IMR-90 (cell line): Measurements from ENCODE around the gene ARMCX4. TPM values are rescaled to one million over a fixed set of nuclear protein-coding genes. Genes with fewer than 3 reads are reported as not detected.

ENCODE experiments used
- ATAC-seq: fragments of 200-7000 bp; cut with Tn5 transposase; 2 replicates; pipeline ENCODE4 v1.9.1; 2020; ENCODE audit warnings: low read depth, mild to moderate bottlenecking, moderate library complexity
- BruUV-seq: library from RNA; stranded (reverse); fragments of 400-500 nt; replicated peaks from 2 replicates; lab custom pipeline; 2021; lab: Mats Ljungman, UMichigan
- CTCF ChIA-PET: fragments of 300-600 bp; formaldehyde crosslinking; extraction: SDS; loops from one replicate; lab custom pipeline; 2021; ENCODE audit warnings: antibody characterized with exemption; lab: Yijun Ruan, JAX
- POLR2A ChIA-PET: fragments of 300-600 bp; sonication (Branson Sonifier 250); formaldehyde crosslinking; loops from one replicate; lab custom pipeline; 2022; ENCODE audit warnings: antibody characterized with exemption; ENCODE audit not compliant: unreplicated experiment; lab: Charles Lee
- DNase-seq: peaks from one replicate; pipeline ENCODE4 v3.0.0; 2013
- H2AFZ ChIP-seq: replicated peaks from 2 replicates; pipeline ENCODE3; 2013; ENCODE audit warnings: low read length, mild to moderate bottlenecking; ENCODE audit not compliant: poor library complexity
- H2AK5ac ChIP-seq: 2 replicates; pipeline ENCODE4 v1.6.1; 2013; ENCODE audit warnings: low read depth, low read length, inconsistent platforms
- H2AK9ac ChIP-seq: replicated peaks from 2 replicates; pipeline ENCODE3; 2013; ENCODE audit warnings: mild to moderate bottlenecking, low read depth, low read length, moderate library complexity; ENCODE audit not compliant: poor library complexity
- H2BK120ac ChIP-seq: 2 replicates; pipeline ENCODE4 v1.6.1; 2013; ENCODE audit warnings: low read depth, low read length, inconsistent platforms
- H2BK15ac ChIP-seq: 3 replicates; pipeline ENCODE4 v1.6.1; 2013; ENCODE audit warnings: low read depth, low read length, inconsistent platforms
- H2BK20ac ChIP-seq: 2 replicates; pipeline ENCODE4 v1.6.1; 2013; ENCODE audit warnings: low read depth, mild to moderate bottlenecking, inconsistent platforms, low read length, moderate library complexity
- H2BK5ac ChIP-seq: 2 replicates; pipeline ENCODE4 v1.6.1; 2013; ENCODE audit warnings: mild to moderate bottlenecking, low read depth, low read length, inconsistent platforms; ENCODE audit not compliant: poor library complexity, severe bottlenecking
- H3K14ac ChIP-seq: replicated peaks from 2 replicates; pipeline ENCODE4 v1.6.1; 2013; ENCODE audit warnings: low read depth, low read length, inconsistent platforms
- H3K18ac ChIP-seq: 2 replicates; pipeline ENCODE4 v1.6.1; 2013; ENCODE audit warnings: low read depth, low read length, control low read depth
- H3K23ac ChIP-seq: 2 replicates; pipeline ENCODE4 v1.6.1; 2013; ENCODE audit warnings: low read depth, low read length, inconsistent platforms
- H3K27ac ChIP-seq: 2 replicates; pipeline ENCODE4 v1.5.1; 2013; ENCODE audit warnings: mild to moderate bottlenecking, control low read depth, low read length; ENCODE audit not compliant: insufficient read depth
- H3K27me3 ChIP-seq: 2 replicates; pipeline ENCODE4 v1.6.1; 2013; ENCODE audit warnings: low read length; ENCODE audit not compliant: control insufficient read depth, insufficient read depth
- H3K36me3 ChIP-seq: 2 replicates; pipeline ENCODE4 v1.6.1; 2013; ENCODE audit warnings: low read length, mixed read lengths; ENCODE audit not compliant: control insufficient read depth, insufficient read depth
- H3K4ac ChIP-seq: 2 replicates; pipeline ENCODE4 v1.6.1; 2013; ENCODE audit warnings: low read depth, low read length, inconsistent platforms
- H3K4me1 ChIP-seq: 2 replicates; pipeline ENCODE4 v1.6.1; 2013; ENCODE audit warnings: low read length, mixed read lengths; ENCODE audit not compliant: control insufficient read depth, insufficient read depth
- H3K4me2 ChIP-seq: 2 replicates; pipeline ENCODE4 v1.6.1; 2013; ENCODE audit warnings: low read depth, mild to moderate bottlenecking, control low read depth, low read length, moderate library complexity
- H3K4me3 ChIP-seq: 2 replicates; pipeline ENCODE4 v1.5.1; 2013; ENCODE audit warnings: low read depth, mild to moderate bottlenecking, control low read depth, low read length, moderate library complexity; ENCODE audit not compliant: insufficient read depth
- H3K56ac ChIP-seq: 2 replicates; pipeline ENCODE4 v1.6.1; 2013; ENCODE audit warnings: low read length, inconsistent platforms; ENCODE audit not compliant: insufficient read depth; ENCODE audit errors: extremely low read depth
- H3K79me1 ChIP-seq, 2 experiments: 2 replicates each; pipeline ENCODE4 v1.6.1; 2013; ENCODE audit warnings: low read length in 2 of 2, inconsistent platforms in 1 of 2, low read depth in 1 of 2
- H3K9ac ChIP-seq: 2 replicates; pipeline ENCODE4 v1.6.1; 2013; ENCODE audit warnings: low read depth, low read length, control low read depth
- H3K9me1 ChIP-seq: 2 replicates; pipeline ENCODE4 v1.6.1; 2013; ENCODE audit warnings: low read length, inconsistent platforms; ENCODE audit not compliant: insufficient read depth
- H3K9me3 ChIP-seq: 2 replicates; pipeline ENCODE4 v1.6.1; 2013; ENCODE audit warnings: low read length; ENCODE audit not compliant: control insufficient read depth, insufficient read depth
- H4K20me1 ChIP-seq: 2 replicates; pipeline ENCODE4 v1.6.1; 2013; ENCODE audit warnings: low read length, inconsistent platforms; ENCODE audit not compliant: insufficient read depth
- H4K5ac ChIP-seq: 2 replicates; pipeline ENCODE4 v1.6.1; 2013; ENCODE audit warnings: mild to moderate bottlenecking, low read depth, low read length, control low read depth
- H4K8ac ChIP-seq, 2 experiments: 2 replicates each; pipeline ENCODE4 v1.6.1; 2013; ENCODE audit warnings: low read depth in 2 of 2, low read length in 2 of 2, control low read depth in 1 of 2, inconsistent platforms in 1 of 2
- H4K91ac ChIP-seq: 2 replicates; pipeline ENCODE4 v1.6.1; 2013; ENCODE audit warnings: low read depth, low read length, inconsistent platforms; ENCODE audit not compliant: insufficient read depth
- BHLHE40 ChIP-seq: fragments of 150-350 bp; IDR thresholded peaks from 2 replicates; pipeline ENCODE4 v1.6.1; 2016; ENCODE audit warnings: mild to moderate bottlenecking, low read depth, low read length
- CEBPB ChIP-seq: IDR thresholded peaks from 2 replicates; pipeline ENCODE4 v1.6.1; 2012; ENCODE audit warnings: low read depth, low read length, improper control_type of control experiment
- CHD1 ChIP-seq: IDR thresholded peaks from 2 replicates; pipeline ENCODE4 v1.6.1; 2012; ENCODE audit warnings: low read depth, low read length, improper control_type of control experiment
- CTCF ChIP-seq: conservative IDR thresholded peaks from 2 replicates; pipeline ENCODE4 v1.5.1; 2012; ENCODE audit warnings: mild to moderate bottlenecking, low read depth, low read length, improper control_type of control experiment
- ELK1 ChIP-seq: fragments of 150-350 bp; IDR thresholded peaks from 2 replicates; pipeline ENCODE4 v1.6.1; 2016; ENCODE audit warnings: low read depth, mild to moderate bottlenecking, low read length, moderate library complexity, borderline replicate concordance
- FOS ChIP-seq: fragments of 150-350 bp; IDR thresholded peaks from 2 replicates; pipeline ENCODE4 v1.6.1; 2016; ENCODE audit warnings: low read depth, low read length
- MAFK ChIP-seq: IDR thresholded peaks from 2 replicates; pipeline ENCODE4 v1.6.1; 2012; ENCODE audit warnings: low read depth, low read length, improper control_type of control experiment
- MAZ ChIP-seq: IDR thresholded peaks from 2 replicates; pipeline ENCODE4 v1.6.1; 2012; ENCODE audit warnings: low read depth, mild to moderate bottlenecking, low read length, improper control_type of control experiment, moderate library complexity, borderline replicate concordance
- MXI1 ChIP-seq: IDR thresholded peaks from 2 replicates; pipeline ENCODE4 v1.6.1; 2012; ENCODE audit warnings: low read depth, mild to moderate bottlenecking, low read length, moderate library complexity, borderline replicate concordance
- NFE2L2 ChIP-seq: fragments of 150-350 bp; IDR thresholded peaks from 2 replicates; pipeline ENCODE4 v1.6.1; 2016; ENCODE audit warnings: low read depth, mild to moderate bottlenecking, low read length
- POLR2A ChIP-seq: IDR thresholded peaks from 2 replicates; pipeline ENCODE4 v1.6.1; 2012; ENCODE audit warnings: mild to moderate bottlenecking, low read depth, low read length
- RAD21 ChIP-seq: IDR thresholded peaks from 2 replicates; pipeline ENCODE4 v1.6.1; 2012; ENCODE audit warnings: low read length, improper control_type of control experiment
- RCOR1 ChIP-seq: IDR thresholded peaks from 2 replicates; pipeline ENCODE4 v1.6.1; 2012; ENCODE audit warnings: mild to moderate bottlenecking, low read length, improper control_type of control experiment; ENCODE audit not compliant: insufficient replicate concordance
- RFX5 ChIP-seq: IDR thresholded peaks from 2 replicates; pipeline ENCODE4 v1.8.0; 2012; ENCODE audit warnings: low read depth, mild to moderate bottlenecking, low read length, moderate library complexity
- SMC3 ChIP-seq: fragments of 150-350 bp; IDR thresholded peaks from 2 replicates; pipeline ENCODE4 v1.6.1; 2016; ENCODE audit warnings: low read depth, mild to moderate bottlenecking, antibody characterized with exemption, low read length, moderate library complexity
- USF2 ChIP-seq: fragments of 150-350 bp; IDR thresholded peaks from 2 replicates; pipeline ENCODE4 v1.6.1; 2017; ENCODE audit warnings: mild to moderate bottlenecking, antibody characterized with exemption, low read length, low read depth
- WGBS, 2 experiments: methylation state at CpG; one replicate each; pipeline versions ENCODE4 v1.1.5 to v1.1.7; 2013; ENCODE audit warnings: missing lambda C conversion rate in 2 of 2; ENCODE audit not compliant: insufficient read length in 1 of 2; ENCODE audit errors: extremely low coverage in 2 of 2; 5-methylcytosine and 5-hydroxymethylcytosine counted together
- dilution Hi-C: fragments of 300-500 bp; cut with HindIII; formaldehyde crosslinking; loops from one replicate; pipeline ENCODE4 v1.14.3; 2018; ENCODE audit warnings: low sequenced_read_pairs; ENCODE audit not compliant: unreplicated experiment
- in situ Hi-C: fragments of 300-500 bp; cut with MboI; formaldehyde crosslinking; loops from 3 replicates; pipeline ENCODE4 v1.14.3; 2019; ENCODE audit warnings: low sequenced_read_pairs, inconsistent platforms, mixed read lengths
- intact Hi-C: fragments of 100-400 bp; cut with micrococcal nuclease; formaldehyde crosslinking; loops from 2 replicates; pipeline ENCODE4 v1.10.0; 2022
- polyA plus RNA-seq, 3 experiments: library from polyadenylated mRNA; depleted of rRNA; stranded (reverse); fragments of >200 nt; gene quantifications; 2 replicates each; pipeline ENCODE4 v1.2.3, GENCODE V29; 2012; ENCODE audit warnings: low replicate concordance in 1 of 3
- total RNA-seq: library from RNA; depleted of rRNA; stranded (reverse); fragments of >200 nt; gene quantifications from 2 replicates; pipeline ENCODE4 v1.2.3, GENCODE V29; 2012

The ARMCX4 gene
- total and polyA plus RNA-seq, 2 of the 4 experiments (the other 2 are of a cell fraction), result 2.3 to 4.2 TPM

- H4K20me1 ChIP-seq, result no peaks in the 10 kb centered on the region
- POLR2A ChIA-PET, result no interaction called here
- no peak overlapping the region for H3K4me3 ChIP-seq
- H3K27ac ChIP-seq, result no peak overlapping the region
- H3K4me1 ChIP-seq, result no peaks in the 10 kb centered on the region
- H3K9ac ChIP-seq, result no peak overlapping the region
- no peak overlapping the region for H2AK9ac ChIP-seq
- no peak overlapping the region for H3K4ac ChIP-seq
- H2BK5ac ChIP-seq, result no peak overlapping the region
- no peak overlapping the region for H3K4me2 ChIP-seq
- ATAC-seq (no peak), DNase-seq (no peak)
- no peaks in the 10 kb centered on the region for H3K9me1 ChIP-seq
- no peak overlapping the region for H3K56ac ChIP-seq
- H3K18ac ChIP-seq, result no peak overlapping the region
- no peak overlapping the region for H3K14ac ChIP-seq
- H4K5ac ChIP-seq, result no peak overlapping the region
- TF ChIP-seq RFX5 (no peak), BHLHE40 (no peak), FOS (no peak), POLR2A (no peak), CEBPB (no peak), ELK1 (no peak), MAZ (no peak), CTCF (no peak), NFE2L2 (no peak), USF2 (no peak), MAFK (no peak), CHD1 (no peak), SMC3 (no peak), MXI1 (no peak), RCOR1 (no peak), RAD21 (no peak)
- H2BK120ac ChIP-seq, result no peak overlapping the region
- CTCF ChIA-PET, result no interaction called here
- intact Hi-C loops, result loop anchor here (5.0 kb wide), 1 partner anchor 66 kb away; no protein-coding TSS in a partner anchor
- no peaks in the 10 kb centered on the region for H3K27me3 ChIP-seq
- no peak overlapping the region for H3K23ac ChIP-seq
- in situ Hi-C loops, result no loop called here
- WGBS, 2 experiments, result no CpG with 5 or more reads among the region's 3 CpGs
- dilution Hi-C loops, result no loop called here
- H4K8ac ChIP-seq, result no peak overlapping the region
- H3K9me3 ChIP-seq, result no peaks in the 10 kb centered on the region
- H4K91ac ChIP-seq, result no peak overlapping the region
- H2BK15ac ChIP-seq, result no peak overlapping the region
- H2AFZ ChIP-seq, result no peak overlapping the region
- no TSS peak for BruUV-seq
- no peak overlapping the region for H2BK20ac ChIP-seq
- H2AK5ac ChIP-seq, result no peak overlapping the region
- peaks cover 0 to 11% of the 10 kb centered on the region in 2 experiments; a peak in 2 of 4 replicates for H3K79me1 ChIP-seq
- H3K36me3 ChIP-seq, result peaks cover under 1% of the 10 kb centered on the region
Observed at GRCh38 chrX:101483705-101484104, 1.6 kb upstream of the ARMCX4 start.
